Measurements from ENCODE around the gene DHRS7. TPM values are rescaled to one million over a fixed set of nuclear protein-coding genes. Genes with fewer than 3 reads are reported as not detected.

The DHRS7 gene
- total and polyA plus RNA-seq, 10 of the 15 experiments (the other 5 are each of a cell fraction or from before 2014, with no cell fraction given), result 55.0 to 99.8 (median 62.2) TPM

GRCh38 chr14:60174352-60175254 lies 9.4 kb upstream of the DHRS7 start:
- CTCF ChIA-PET, result interaction anchor here (1.2 to 4.3 kb wide), 7 partner anchors 8 to 209 kb away, joined by 3 to 21 read pairs (median 7); partner anchors contain the start of gene DHRS7
- no peak for TF ChIP-seq EGR1 (IDR thresholded peaks at IDR 0.05; ENCODE audit: borderline replicate concordance in 1 of 2, low read depth in 2 of 2, low read length in 2 of 2)
- no peak for TF ChIP-seq NFIC (IDR thresholded peaks at IDR 0.05; ENCODE audit: low read depth, low read length)
- TF ChIP-seq TCF7 (IDR thresholded peaks at IDR 0.05; ENCODE audit: borderline replicate concordance), result no peak
- TF ChIP-seq POLR2AphosphoS5 (IDR thresholded peaks at IDR 0.05; ENCODE audit: low read length), result no peak
- TF ChIP-seq JUND (IDR thresholded peaks at IDR 0.05; ENCODE audit: low read depth, low read length), result no peak
- TF ChIP-seq SIX5 (IDR thresholded peaks at IDR 0.05; ENCODE audit: low read depth, low read length, severe bottlenecking), result no peak
- no peak for TF ChIP-seq TBL1XR1 (IDR thresholded peaks at IDR 0.05; ENCODE audit: low read depth, low read length)
- TF ChIP-seq MEF2A (IDR thresholded peaks at IDR 0.05; ENCODE audit: insufficient read depth, low read depth, low read length), result no peak
- no peak for TF ChIP-seq PAX5 (IDR thresholded peaks at IDR 0.05; ENCODE audit: borderline replicate concordance, low read depth, low read length)
- TF ChIP-seq E4F1 (IDR thresholded peaks at IDR 0.05; ENCODE audit: borderline replicate concordance, partially characterized antibody), result no peak
- TF ChIP-seq POLR2AphosphoS2 (IDR thresholded peaks at IDR 0.05; ENCODE audit: low read depth, low read length), result no peak
- TF ChIP-seq NFYA (IDR thresholded peaks at IDR 0.05; ENCODE audit: borderline replicate concordance, low read depth, low read length), result no peak
- no peak for TF ChIP-seq ATF3 (IDR thresholded peaks at IDR 0.05; ENCODE audit: borderline replicate concordance, extremely low read depth, low read depth, low read length)
- TF ChIP-seq RELB (IDR thresholded peaks at IDR 0.05; ENCODE audit: low read depth), result no peak
- TF ChIP-seq PML (IDR thresholded peaks at IDR 0.05; ENCODE audit: low read length), result no peak
- no peak for TF ChIP-seq SMAD5 (IDR thresholded peaks at IDR 0.05; ENCODE audit: low read depth)
- no peak for TF ChIP-seq NBN (IDR thresholded peaks at IDR 0.05)
- TF ChIP-seq FOXM1 (IDR thresholded peaks at IDR 0.05; ENCODE audit: low read depth, low read length), result no peak
- TF ChIP-seq NR2C1 (IDR thresholded peaks at IDR 0.05), result no peak

More at GRCh38 chr14:60174352-60175254, 9.4 kb upstream of the DHRS7 start:
- no peak for ATAC-seq
- DNase-seq (ENCODE audit: low read depth, low spot score), result no peak
- Histone ChIP-seq H3K4me2 (ENCODE audit: control insufficient read depth, insufficient read depth) (no peak overlapping the region), H3K9me3 (replicated peaks; ENCODE audit: control insufficient read depth, insufficient read depth, low read length) (no peaks in the 10 kb centered on the region; the same call in 2 of the 3 replicates), H3K9ac (ENCODE audit: control insufficient read depth, insufficient read depth, low read length) (no peak overlapping the region), H3K4me1 (ENCODE audit: control insufficient read depth, insufficient read depth, low read length) (no peaks in the 10 kb centered on the region), H3K4me3 (no peak overlapping the region), H3K79me2 (ENCODE audit: control insufficient read depth, insufficient read depth, low read length) (no peaks in the 10 kb centered on the region), H3K27ac (ENCODE audit: control insufficient read depth, insufficient read depth) (no peak overlapping the region), H3K36me3 (ENCODE audit: control insufficient read depth in 2 of 2, insufficient read depth in 2 of 2, low read length in 1 of 2) (no peaks in the 10 kb centered on the region), H3K27me3 (replicated peaks in 1 of 2; ENCODE audit: control insufficient read depth in 2 of 2, insufficient read depth in 2 of 2, low read length in 1 of 2) (no peaks in the 10 kb centered on the region), H4K20me1 (ENCODE audit: control insufficient read depth, insufficient read depth) (no peaks in the 10 kb centered on the region), H2AFZ (ENCODE audit: control insufficient read depth, low read depth, low read length) (no peak overlapping the region)
- SMC1A ChIA-PET (ENCODE audit: uncharacterized antibody, unreplicated experiment), result interaction anchor here (0.5 to 1.9 kb wide), 5 partner anchors 9 to 210 kb away, joined by 3 to 6 read pairs (median 4); partner anchors contain the start of gene DHRS7
- POLR2A ChIA-PET, result interaction anchor here (1.6 kb wide), 1 partner anchor 8 kb away, joined by 4 read pairs; no protein-coding TSS in a partner anchor
- no peak for FAIRE-seq
- no TSS peak for BruUV-seq (replicated peaks)
- WGBS (ENCODE audit: insufficient coverage, insufficient replicate concordance, low lambda C conversion rate, missing lambda C conversion rate), result 76% methylated on average over 11 of the region's 11 CpGs
- intact Hi-C loops (cut with micrococcal nuclease; ENCODE audit: unreplicated experiment), result no loop called here
- RAD21 ChIA-PET (ENCODE audit: unreplicated experiment), result interaction anchor here (1.3 to 1.4 kb wide), 2 partner anchors 11 to 153 kb away, joined by 3 to 4 read pairs; no protein-coding TSS in a partner anchor
- in situ Hi-C loops (cut with MboI), result loop anchor here (25.0 kb wide), 1 partner anchor 687 kb away; the partner anchor contains the start of genes JKAMP and L3HYPDH

Measured in GM12878 (cell line).